Activated T-helper 1 cell treated with anti-CD3 and anti-CD28 coated beads, Interleukin-12 subunit alpha, Interleukin-12 subunit beta, Interleukin-2, Interleukin-4 antibody, amounts not matched to agents 30 ng/mL and 10 ng/mL and 1 ng/mL, durations not matched to agents 14 hours and 24 hours and 36 hours (primary cell): ENCODE results near the gene YTHDF2. TPM values are rescaled to one million over a fixed set of nuclear protein-coding genes. Genes with fewer than 3 reads are reported as not detected.
A peak's percentile ranks its signal among the peaks of the same experiment; 100 is the strongest.
"Not testable (repeated sequence)": the region's sequence is repeated elsewhere in the genome, so short reads cannot be mapped to it uniquely, and the experiment has no call there.

Experiments
- DNase-seq: peaks from one replicate; pipeline ENCODE4 v3.0.0; 2021; ENCODE audit warnings: low spot score
- H3K27ac Mint-ChIP-seq: one replicate; pipeline ENCODE4 v1.8.0; 2021; ENCODE audit warnings: mild to moderate bottlenecking, mixed read lengths
- H3K27me3 Mint-ChIP-seq: one replicate; pipeline ENCODE4 v1.8.0; 2022; ENCODE audit warnings: mild to moderate bottlenecking, moderate library complexity, mixed read lengths; ENCODE audit not compliant: insufficient read depth
- H3K36me3 Mint-ChIP-seq: one replicate; pipeline ENCODE4 v1.8.0; 2021; ENCODE audit warnings: low read depth, mixed read lengths
- H3K4me1 Mint-ChIP-seq: one replicate; pipeline ENCODE4 v1.8.0; 2021; ENCODE audit warnings: low read depth, mixed read lengths
- H3K4me3 Mint-ChIP-seq: one replicate; pipeline ENCODE4 v1.8.0; 2021; ENCODE audit warnings: mild to moderate bottlenecking, moderate library complexity, mixed read lengths
- H3K9me3 Mint-ChIP-seq: one replicate; pipeline ENCODE4 v1.8.0; 2021; ENCODE audit warnings: mixed read lengths
- intact Hi-C: fragments of 100-400 bp; cut with micrococcal nuclease; formaldehyde crosslinking; loops from one replicate; pipeline ENCODE4 v1.15.1; 2024
- total RNA-seq: library from RNA; stranded (reverse); gene quantifications from 2 replicates; pipeline ENCODE4 v1.2.3, GENCODE V29; 2022

YTHDF2 gene
- total RNA-seq, 1 donor from 2014 or later: 94.9 TPM

DNA sequence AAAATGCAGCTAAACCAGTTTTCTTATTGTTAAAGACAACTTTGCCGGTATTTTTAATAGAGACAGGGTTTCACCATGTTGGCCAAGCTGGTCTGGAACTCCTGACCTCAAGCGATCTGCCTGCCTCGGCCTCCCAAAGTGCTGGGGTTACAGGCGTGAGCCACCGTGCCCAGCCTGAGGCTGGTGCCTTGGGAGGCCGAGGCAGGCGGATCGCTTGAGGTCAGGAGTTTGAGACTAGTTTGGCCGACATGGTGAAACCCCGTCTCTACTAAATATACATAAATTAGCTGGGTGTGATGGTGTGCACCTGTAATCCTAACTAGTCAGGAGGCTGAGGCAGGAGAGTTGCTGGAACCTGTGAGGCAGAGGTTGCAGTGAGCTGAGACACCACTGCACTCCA, 35.2 kb downstream of the YTHDF2 start:
- H3K4me1 Mint-ChIP-seq, H3K27me3 Mint-ChIP-seq, H3K27ac Mint-ChIP-seq, H3K9me3 Mint-ChIP-seq, DNase-seq, H3K4me3 Mint-ChIP-seq, intact Hi-C loops: not testable (repeated sequence)
- peaks cover 17% of the 10 kb centered on the region for H3K36me3 Mint-ChIP-seq

DNA sequence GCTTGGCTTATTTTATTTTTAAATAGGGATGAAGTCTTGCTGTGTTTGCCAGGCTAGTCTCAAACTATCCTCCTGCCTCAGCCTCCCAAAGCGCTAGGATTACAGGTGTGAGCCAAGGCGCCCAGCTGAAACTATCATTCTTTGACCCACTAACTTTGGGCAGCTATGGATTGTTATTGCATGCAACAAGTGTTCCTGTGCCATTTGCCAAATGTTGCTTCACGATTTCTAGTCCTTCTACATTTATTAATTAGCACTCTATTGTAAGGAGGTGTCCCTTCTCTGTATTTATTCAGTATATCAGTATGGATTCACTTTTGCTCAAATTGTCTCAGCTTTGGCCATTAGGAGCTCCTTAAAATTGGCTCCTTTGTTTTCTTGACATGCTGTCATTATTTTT, 36.4 kb downstream of the YTHDF2 start:
- Mint-ChIP-seq H3K27ac (no peak overlapping the region), H3K36me3 (peaks cover 17% of the 10 kb centered on the region), H3K9me3 (no peaks in the 10 kb centered on the region), H3K4me1 (peaks cover 5% of the 10 kb centered on the region), H3K27me3 (no peaks in the 10 kb centered on the region), H3K4me3 (peak overlapping the region; percentile 30)
- DNase-seq: no peak
- intact Hi-C loops: no loop called here

DNA sequence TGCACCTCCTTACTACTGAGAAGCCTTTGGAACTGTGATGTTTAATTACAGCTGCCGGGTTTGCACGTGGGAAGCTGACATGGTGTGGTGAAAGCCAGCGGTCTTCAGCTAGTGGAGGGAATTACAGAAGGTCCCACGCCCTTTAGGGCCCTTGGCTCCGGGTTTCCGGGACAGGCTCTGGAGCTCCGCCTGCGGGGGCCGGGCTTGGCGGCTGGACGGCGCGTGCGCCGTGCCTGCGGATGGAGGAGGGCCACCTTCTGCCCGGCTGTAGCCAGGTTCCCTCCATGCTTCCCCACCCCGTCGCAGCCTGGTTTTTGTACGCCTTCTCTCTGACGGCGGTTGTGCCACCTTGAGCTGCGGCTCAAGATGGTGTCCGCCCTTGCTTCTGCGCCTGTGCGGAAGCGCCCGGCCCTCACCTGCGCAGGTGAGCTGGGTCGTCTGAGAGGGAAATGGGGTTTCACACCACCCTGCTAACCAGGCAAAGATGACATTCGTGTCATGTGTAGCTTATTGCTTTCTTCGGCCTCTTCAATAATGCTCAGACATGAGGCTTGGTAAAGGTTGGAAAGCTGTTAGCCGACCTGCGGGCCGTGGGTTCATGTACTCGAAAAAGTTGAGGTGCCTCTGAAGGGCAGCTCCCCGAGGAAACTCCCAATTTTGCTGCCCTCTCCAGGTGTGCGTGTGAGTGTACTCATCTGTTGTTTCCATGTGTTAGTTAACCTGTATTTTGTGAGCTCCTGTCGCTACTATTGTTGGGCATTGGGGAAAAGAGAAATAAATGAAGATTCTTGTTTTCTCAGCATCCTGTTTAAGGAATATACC, 38.6 kb downstream of the YTHDF2 start:
- H3K27ac Mint-ChIP-seq: no peak overlapping the region

DNA sequence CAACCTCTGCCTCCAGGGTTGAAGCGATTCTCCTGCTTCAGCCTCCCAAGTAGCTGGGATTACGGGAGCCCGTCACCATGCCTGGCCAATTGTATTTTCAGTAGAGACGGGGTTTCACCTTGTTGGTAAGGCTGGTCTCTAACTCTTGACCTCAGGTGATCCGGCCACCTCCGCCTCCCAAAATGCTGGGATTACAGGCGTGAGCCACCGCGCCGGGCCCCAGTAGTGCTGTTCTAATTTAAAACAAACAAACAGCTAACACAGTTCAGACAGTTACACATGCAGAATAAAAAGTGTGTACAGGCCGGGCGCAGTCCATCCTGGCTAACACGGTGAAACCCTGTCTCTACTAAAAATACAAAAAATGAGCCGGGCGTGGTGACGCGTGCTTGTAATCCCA, 39.6 kb downstream of the YTHDF2 start:
- Mint-ChIP-seq H3K27ac (no peak overlapping the region), H3K27me3 (peaks cover 2% of the 10 kb centered on the region), H3K36me3 (peaks cover 10% of the 10 kb centered on the region), H3K4me1 (peaks cover 9% of the 10 kb centered on the region), H3K4me3 (peak overlapping the region; percentile 30), H3K9me3 (no peaks in the 10 kb centered on the region)
- no peak for DNase-seq
- intact Hi-C loops: no loop called here

More for the DNA sequence above, 38.6 kb downstream of the YTHDF2 start:
- H3K4me1 Mint-ChIP-seq: peaks cover 9% of the 10 kb centered on the region
- intact Hi-C loops: loop anchor here (1.0 kb wide), 1 partner anchor 39 kb away; the partner anchor contains the start of gene YTHDF2
- H3K4me3 Mint-ChIP-seq: peak overlapping the region; percentile 49
- H3K36me3 Mint-ChIP-seq: peaks cover 10% of the 10 kb centered on the region
- DNase-seq: peak; percentile 61
- no peaks in the 10 kb centered on the region for H3K9me3 Mint-ChIP-seq
- H3K27me3 Mint-ChIP-seq: peaks cover 2% of the 10 kb centered on the region

DNA sequence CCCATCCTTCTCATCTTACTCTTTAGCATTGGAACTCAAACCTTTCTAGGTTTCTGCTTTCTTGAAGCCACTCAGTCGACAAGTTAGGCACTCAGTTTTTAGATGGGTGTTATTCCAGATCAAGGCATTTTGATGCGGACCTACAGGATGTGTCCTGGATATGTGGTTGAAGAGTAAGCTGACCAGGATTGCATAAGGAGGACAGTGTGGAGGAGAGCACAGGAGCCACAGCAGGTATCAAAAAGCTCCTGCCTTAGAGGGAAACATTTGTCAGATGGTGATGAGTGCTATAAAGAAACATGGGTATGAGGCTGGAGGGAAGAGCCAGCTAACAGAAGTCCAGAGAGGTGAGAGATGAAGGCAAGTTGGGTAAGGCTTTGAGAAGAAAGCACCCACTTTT, 41.3 kb downstream of the YTHDF2 start:
- H3K4me1 Mint-ChIP-seq: peaks cover 9% of the 10 kb centered on the region
- no peak for DNase-seq
- no peaks in the 10 kb centered on the region for H3K9me3 Mint-ChIP-seq
- peaks cover 3% of the 10 kb centered on the region for H3K36me3 Mint-ChIP-seq
- H3K27ac Mint-ChIP-seq: no peak overlapping the region
- no peak overlapping the region for H3K4me3 Mint-ChIP-seq
- peaks cover 2% of the 10 kb centered on the region for H3K27me3 Mint-ChIP-seq
- intact Hi-C loops: no loop called here

DNA sequence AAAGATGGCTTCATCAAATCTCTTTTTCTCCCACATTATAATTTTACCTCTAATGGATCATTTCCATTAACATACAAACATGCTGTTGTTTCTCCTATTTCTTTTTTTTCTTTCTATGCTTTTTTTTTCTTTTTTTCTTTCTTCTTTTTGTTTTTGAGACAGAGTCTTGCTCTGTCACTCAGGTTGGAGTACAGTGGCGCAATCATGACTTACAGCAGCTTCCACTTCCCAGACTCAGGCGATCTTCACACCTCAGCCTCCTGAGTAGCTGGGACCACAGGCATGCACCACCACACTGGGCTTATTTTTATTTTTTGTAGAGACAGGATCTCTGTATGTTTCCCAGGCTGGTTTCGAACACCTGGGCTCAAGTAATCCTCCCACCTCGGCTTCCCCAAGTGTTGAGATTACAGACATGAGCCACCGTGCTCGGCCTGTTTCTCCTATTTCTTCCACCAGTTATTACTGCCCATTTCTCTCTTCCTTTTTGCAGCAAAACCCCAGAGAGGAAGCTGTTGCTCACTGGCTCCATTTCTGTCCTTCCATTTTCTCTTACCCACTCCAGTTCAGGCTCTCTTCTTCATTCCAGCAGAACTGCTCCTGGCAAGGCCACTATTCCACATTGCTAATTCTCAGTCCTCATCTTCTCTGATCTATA, 43.1 kb downstream of the YTHDF2 start:
- Mint-ChIP-seq H3K4me1 (peaks cover 8% of the 10 kb centered on the region), H3K4me3 (no peak overlapping the region), H3K27me3 (peaks cover 4% of the 10 kb centered on the region), H3K27ac (no peak overlapping the region), H3K9me3 (no peaks in the 10 kb centered on the region), H3K36me3 (peaks cover 2% of the 10 kb centered on the region)
- intact Hi-C loops: no loop called here
- no peak for DNase-seq

DNA sequence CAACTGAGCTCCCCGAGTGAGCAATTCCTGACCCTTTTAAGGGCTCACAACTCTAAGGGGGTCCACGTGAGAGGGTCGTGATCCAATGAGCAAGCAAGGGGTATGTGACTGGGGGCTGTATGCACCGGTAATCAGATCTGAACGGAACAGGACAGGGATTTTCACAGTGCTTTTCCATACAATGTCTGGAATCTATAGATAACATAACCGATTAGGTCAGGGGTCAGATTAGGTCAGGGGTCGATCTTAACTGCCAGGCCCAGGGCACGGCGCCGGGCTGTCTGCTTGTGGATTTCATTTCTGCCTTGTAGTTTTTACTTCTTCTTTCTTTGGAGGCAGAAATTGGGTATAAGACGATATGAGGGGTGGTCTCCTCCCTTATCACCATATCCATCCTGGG, 44.6 kb downstream of the YTHDF2 start:
- H3K27ac Mint-ChIP-seq: no peak overlapping the region
- H3K27me3 Mint-ChIP-seq: peaks cover 6% of the 10 kb centered on the region
- peaks cover 1% of the 10 kb centered on the region for H3K36me3 Mint-ChIP-seq
- intact Hi-C loops: no loop called here
- H3K9me3 Mint-ChIP-seq: no peaks in the 10 kb centered on the region
- H3K4me1 Mint-ChIP-seq: peaks cover 15% of the 10 kb centered on the region
- DNase-seq: no peak
- no peak overlapping the region for H3K4me3 Mint-ChIP-seq

DNA sequence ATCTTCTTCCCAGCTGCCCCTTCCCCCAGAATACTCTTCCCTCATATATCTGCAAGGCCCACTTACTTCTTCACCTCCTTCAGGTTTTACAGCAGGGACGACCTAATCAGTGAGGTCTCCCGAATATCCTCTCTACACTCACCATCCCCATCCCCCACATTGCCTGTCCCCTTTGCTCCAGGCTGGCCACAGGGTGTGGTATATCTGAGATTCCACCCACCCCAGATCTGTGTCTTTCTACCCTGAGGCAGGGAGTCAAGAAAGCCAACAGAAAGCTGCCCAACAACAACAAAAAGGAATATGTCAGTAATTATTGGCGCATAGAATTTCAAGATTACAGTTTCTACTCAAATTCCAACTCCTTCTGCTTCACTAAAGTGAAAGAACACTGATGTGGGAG, 45.3 kb downstream of the YTHDF2 start:
- Mint-ChIP-seq H3K27ac (no peak overlapping the region), H3K9me3 (no peaks in the 10 kb centered on the region), H3K4me1 (peaks cover 15% of the 10 kb centered on the region), H3K36me3 (peaks cover 1% of the 10 kb centered on the region), H3K27me3 (peaks cover 10% of the 10 kb centered on the region), H3K4me3 (no peak overlapping the region)
- DNase-seq: no peak
- intact Hi-C loops: no loop called here

DNA sequence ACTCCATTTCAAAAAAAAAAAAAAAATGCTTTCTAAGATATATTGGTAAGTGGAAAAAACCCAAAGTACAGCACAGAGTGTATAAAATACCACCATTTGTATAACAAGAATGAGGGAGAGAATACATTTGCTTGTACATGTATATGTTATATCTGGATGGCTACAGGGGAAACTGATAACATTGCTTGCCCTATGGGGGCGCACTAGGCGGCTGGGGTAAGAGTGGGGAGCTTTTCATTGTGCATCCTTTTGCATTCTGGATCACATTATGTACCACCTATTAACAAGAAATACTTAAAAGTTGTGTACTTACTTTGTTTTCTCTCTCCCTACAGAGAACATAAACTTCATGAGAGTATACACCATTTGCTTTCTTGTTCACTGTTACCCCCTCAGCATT, 46.6 kb downstream of the YTHDF2 start:
- H3K4me3 Mint-ChIP-seq: no peak overlapping the region
- peaks cover 15% of the 10 kb centered on the region for H3K4me1 Mint-ChIP-seq
- intact Hi-C loops: no loop called here
- H3K9me3 Mint-ChIP-seq: no peaks in the 10 kb centered on the region
- no peak for DNase-seq
- H3K27me3 Mint-ChIP-seq: peaks cover 11% of the 10 kb centered on the region
- peaks cover 1% of the 10 kb centered on the region for H3K36me3 Mint-ChIP-seq
- no peak overlapping the region for H3K27ac Mint-ChIP-seq

GRCh38 chr1:28789412-28789811, 52.7 kb downstream of the YTHDF2 start:
- Mint-ChIP-seq H3K4me1 (peaks cover 11% of the 10 kb centered on the region), H3K27ac (no peak overlapping the region), H3K9me3 (no peaks in the 10 kb centered on the region), H3K4me3 (no peak overlapping the region), H3K27me3 (peaks cover 25% of the 10 kb centered on the region), H3K36me3 (peaks cover 1% of the 10 kb centered on the region)
- DNase-seq: no peak
- intact Hi-C loops: no loop called here

DNA sequence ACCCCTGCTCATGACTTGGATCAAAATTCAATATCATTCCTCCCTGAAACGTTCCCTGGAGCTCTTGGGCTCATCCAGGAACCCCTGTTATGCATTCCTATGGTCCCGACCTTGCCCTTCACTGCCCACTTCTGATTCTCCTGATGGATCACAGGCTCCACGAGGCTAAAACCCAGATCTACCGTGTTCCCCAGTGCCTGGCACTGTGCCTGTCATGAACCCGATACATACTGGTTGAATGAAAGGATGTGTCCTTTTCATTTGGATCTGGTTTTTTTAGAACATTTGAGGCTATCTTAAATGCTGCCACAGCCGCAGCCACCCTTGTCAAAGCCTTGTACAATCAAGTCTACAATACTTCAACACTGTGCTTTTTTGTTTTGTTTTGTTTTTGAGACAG, 53.1 kb downstream of the YTHDF2 start:
- Mint-ChIP-seq H3K36me3 (peaks cover 1% of the 10 kb centered on the region), H3K27me3 (peaks cover 25% of the 10 kb centered on the region), H3K4me1 (peaks cover 10% of the 10 kb centered on the region), H3K4me3 (no peak overlapping the region), H3K9me3 (no peaks in the 10 kb centered on the region), H3K27ac (no peak overlapping the region)
- no peak for DNase-seq
- intact Hi-C loops: no loop called here

- DNase-seq: no peak
- Mint-ChIP-seq H3K27ac (no peak overlapping the region), H3K27me3 (peaks cover 24% of the 10 kb centered on the region), H3K9me3 (no peaks in the 10 kb centered on the region), H3K4me3 (no peak overlapping the region), H3K36me3 (no peaks in the 10 kb centered on the region), H3K4me1 (peaks cover 3% of the 10 kb centered on the region)
- intact Hi-C loops: no loop called here
Measured at GRCh38 chr1:28790377-28791035, 53.8 kb downstream of the YTHDF2 start.

- H3K27me3 Mint-ChIP-seq: peaks cover 21% of the 10 kb centered on the region
- intact Hi-C loops, H3K4me1 Mint-ChIP-seq, H3K9me3 Mint-ChIP-seq, H3K27ac Mint-ChIP-seq, H3K4me3 Mint-ChIP-seq, H3K36me3 Mint-ChIP-seq, DNase-seq: not testable (repeated sequence)
Measured at GRCh38 chr1:28791929-28792328, 55.2 kb downstream of the YTHDF2 start.
